Hepatocyte (in vitro differentiated cells): Measurements from ENCODE around the gene LHX6.

Experiments used
- EZH2phosphoT487 ChIP-seq: fragments of 200-600 bp; sonication (generic); IDR thresholded peaks from one replicate; pipeline ENCODE4 v1.6.1; 2018; ENCODE audit warnings: antibody characterized with exemption, mild to moderate bottlenecking, low read depth, moderate library complexity; ENCODE audit not compliant: unreplicated experiment, severe bottlenecking
- TF ChIP-seq, protein P1 (sequence below): fragments of 200-600 bp; sonication (generic); IDR thresholded peaks from 2 replicates; pipeline ENCODE4 v1.5.1; 2016; ENCODE audit warnings: antibody characterized with exemption, mild to moderate bottlenecking; ENCODE audit not compliant: poor library complexity

DNA sequence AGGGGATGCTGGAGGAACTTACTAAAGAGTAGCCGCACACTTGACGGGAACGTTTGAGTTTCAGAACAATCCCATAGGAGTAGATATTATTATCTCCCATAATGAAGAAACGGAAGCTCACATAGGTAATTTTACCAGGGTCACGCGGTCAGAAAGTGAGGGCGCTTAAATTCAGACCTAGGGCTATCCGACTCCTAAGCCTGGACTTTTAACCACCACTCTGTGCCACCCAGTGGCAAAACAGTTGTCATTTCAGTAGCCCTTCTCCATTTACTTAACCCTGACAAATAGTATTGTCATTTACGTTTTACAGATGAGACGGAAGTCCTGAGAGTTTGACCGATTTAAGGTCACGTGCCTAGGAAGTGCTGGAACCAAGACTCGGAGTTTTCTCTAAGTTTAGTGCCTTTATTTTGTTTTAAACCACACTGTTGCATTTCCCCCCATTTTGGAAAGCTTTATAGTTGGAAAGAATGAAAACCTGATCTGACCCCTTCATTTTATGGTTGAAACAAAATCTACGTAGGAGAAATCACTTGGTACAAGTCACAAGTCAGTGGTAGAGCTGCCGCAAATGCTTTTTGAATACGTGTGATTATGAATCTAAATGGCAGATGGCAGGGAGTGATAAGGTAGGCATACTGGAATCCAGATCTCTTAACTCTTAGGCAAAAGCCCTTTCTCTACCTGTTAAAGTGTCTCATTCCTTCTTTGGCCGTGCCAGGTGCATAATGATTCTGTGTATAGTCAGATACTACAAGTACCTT is 36.6 kb upstream of the LHX6 start:
- TF ChIP-seq, protein P1, sequence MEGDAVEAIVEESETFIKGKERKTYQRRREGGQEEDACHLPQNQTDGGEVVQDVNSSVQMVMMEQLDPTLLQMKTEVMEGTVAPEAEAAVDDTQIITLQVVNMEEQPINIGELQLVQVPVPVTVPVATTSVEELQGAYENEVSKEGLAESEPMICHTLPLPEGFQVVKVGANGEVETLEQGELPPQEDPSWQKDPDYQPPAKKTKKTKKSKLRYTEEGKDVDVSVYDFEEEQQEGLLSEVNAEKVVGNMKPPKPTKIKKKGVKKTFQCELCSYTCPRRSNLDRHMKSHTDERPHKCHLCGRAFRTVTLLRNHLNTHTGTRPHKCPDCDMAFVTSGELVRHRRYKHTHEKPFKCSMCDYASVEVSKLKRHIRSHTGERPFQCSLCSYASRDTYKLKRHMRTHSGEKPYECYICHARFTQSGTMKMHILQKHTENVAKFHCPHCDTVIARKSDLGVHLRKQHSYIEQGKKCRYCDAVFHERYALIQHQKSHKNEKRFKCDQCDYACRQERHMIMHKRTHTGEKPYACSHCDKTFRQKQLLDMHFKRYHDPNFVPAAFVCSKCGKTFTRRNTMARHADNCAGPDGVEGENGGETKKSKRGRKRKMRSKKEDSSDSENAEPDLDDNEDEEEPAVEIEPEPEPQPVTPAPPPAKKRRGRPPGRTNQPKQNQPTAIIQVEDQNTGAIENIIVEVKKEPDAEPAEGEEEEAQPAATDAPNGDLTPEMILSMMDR, result no peak
- TF ChIP-seq EZH2phosphoT487, result no peak
